Activated gamma-delta T cell treated with Interleukin-2 at 50 U/mL for 16 hours (primary cell): ENCODE results near the gene ZC3H12D.
"Not testable (repeated sequence)": the region's sequence is repeated elsewhere in the genome, so short reads cannot be mapped to it uniquely, and the experiment has no call there.

Experiments used
- DNase-seq: peaks from one replicate; pipeline ENCODE4 v3.0.0-alpha.2; 2020

The ZC3H12D gene

GRCh38 chr6:149457316-149457884 lies 27.4 kb downstream of the ZC3H12D start:
- DNase-seq, result no peak

GRCh38 chr6:149456311-149457021 lies 28.3 kb downstream of the ZC3H12D start:
- no peak for DNase-seq

GRCh38 chr6:149455031-149455732 lies 29.6 kb downstream of the ZC3H12D start:
- no peak for DNase-seq

DNA sequence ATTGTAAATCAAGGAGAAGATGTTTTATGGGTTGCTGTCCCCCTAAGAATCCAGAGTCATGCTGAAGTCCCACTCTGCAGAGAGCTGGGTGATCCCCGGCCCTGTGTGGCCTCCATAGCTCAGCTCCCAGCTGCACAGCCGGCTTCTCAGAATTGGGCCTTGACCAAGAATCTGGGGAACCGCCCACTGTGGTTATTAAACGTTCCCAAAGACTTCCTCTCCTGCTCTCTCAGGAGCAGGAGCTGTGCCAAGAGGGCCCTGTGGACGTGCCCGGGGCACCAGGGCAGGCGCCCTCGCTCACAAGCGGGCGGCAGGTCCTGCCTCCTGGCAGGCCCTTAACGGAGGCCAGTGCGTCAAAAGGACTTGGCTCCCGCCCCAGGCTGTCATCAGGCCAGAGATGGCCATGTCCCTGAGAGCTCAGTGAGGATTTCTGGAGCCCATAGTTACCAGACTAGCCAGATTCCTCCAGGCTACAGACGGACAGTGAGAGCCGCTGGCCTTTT lies 30.4 kb downstream of the ZC3H12D start:
- no peak for DNase-seq

- DNase-seq, result no peak
Measured at GRCh38 chr6:149453597-149454345, 31.0 kb downstream of the ZC3H12D start.

GRCh38 chr6:149452037-149452939 lies 32.5 kb downstream of the ZC3H12D start:
- no peak for DNase-seq

DNA sequence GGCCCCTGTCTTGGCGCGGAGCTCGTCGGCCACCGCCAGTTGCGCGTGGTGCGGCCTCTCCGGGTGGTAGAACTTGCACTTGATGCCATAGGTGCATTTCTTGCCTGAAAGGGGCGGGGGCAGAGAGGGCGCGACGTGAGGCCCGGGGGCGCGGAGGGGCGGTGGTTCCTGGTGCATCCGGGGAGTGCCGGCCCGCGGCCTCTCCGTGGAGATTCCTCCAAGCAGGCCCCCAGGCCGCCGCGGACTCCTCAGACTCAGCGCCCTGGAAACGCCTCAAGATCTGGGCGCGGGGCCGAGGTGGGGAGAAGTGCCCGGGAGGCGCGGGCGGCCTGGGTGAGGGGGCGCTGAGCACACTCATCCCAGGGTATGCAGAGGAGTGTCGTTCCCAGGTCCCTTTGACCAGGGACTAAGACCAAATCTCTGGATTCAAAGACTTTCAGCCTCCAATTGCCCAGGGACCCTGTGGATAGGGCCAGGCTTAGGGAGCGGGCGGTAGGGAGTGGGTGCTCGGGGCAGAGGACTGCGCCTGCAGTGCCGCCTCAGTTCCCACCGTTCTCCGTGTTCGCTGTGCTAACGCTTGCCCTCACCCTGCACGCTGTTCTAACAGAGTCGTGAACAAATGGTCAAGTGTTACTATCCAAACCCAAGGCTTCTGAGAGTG lies 33.3 kb downstream of the ZC3H12D start:
- DNase-seq, result peak; percentile 16

GRCh38 chr6:149450679-149451375 lies 34.0 kb downstream of the ZC3H12D start:
- DNase-seq, result no peak

DNA sequence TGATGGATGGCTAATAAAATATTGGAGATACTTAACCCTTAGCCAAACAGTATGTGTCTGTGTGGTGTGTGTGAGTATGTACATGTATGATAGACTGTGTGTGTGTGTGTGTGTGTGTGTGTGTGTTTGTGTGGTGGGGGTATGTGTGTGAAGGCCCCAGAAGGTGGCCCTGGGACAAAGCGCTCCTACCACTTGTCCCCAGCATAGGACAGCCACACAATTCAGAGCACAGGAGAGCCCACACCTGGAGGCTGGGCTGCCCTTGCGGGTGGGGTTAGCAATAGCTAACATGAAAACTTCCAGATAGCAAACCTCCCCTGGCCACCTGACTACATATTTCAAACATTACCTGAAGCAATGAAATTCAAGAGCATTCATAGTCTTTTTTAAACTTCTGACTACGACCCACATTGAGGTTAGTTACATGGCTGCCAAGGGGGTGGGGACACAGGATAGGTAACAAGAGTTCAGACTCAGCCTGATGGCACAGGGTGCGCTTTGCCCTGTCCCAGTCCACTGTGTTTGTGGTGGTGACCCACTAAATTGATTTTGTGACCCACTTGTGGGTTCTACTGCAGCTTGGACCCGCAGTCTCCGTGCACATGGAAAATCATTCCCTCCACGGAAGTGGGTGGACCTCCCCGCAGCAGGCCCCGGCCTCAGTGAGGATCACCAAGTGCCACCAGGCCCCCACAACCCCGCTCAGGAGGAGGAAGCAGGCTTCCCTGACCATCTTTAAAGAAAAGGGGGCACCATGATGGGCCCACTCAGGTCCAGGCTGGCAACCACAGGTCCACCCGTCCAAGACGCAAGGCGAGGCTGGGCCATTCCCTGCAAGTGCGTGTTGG lies 34.8 kb downstream of the ZC3H12D start:
- no peak for DNase-seq

GRCh38 chr6:149448821-149449453 lies 35.9 kb downstream of the ZC3H12D start:
- no peak for DNase-seq

- DNase-seq, result no peak
Measured at GRCh38 chr6:149446791-149447376, 37.9 kb downstream of the ZC3H12D start.

DNA sequence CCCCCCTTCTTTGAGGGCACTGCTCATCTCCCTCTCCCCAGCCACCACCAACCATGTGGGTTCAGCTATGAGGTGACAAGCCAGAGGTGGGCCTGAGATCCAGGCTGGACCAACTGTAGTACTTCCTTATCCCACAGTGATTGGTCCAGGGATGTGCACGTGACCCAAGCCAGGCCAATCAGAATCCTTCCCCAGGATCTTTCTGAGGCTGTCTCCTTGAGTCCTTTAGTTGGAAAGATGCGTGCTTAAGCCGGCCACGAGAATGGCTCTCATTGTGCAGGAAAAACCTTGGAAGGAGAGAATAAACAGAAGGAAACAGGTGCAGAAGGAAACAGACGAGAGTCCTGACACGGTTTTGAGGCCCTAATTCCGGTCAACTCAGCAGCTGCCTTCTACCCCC lies 39.2 kb downstream of the ZC3H12D start:
- no peak for DNase-seq

DNA sequence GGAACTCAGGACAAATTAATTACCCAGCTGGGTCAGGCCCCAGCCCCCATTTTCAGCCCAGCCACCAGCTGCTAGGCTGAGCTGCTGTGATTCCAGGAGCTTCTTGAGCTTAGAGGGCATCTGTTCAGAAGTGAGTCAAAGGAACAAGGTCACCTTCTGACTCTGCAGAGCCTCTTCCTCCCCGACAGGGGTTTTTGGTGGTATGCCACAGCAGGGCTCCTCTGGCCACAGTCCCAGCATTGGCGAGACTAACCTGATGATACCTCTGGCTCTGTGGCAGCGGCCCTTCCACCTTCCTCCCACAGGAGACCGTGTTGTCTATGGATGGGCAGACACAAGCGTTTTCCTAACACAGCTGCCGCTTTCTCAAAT lies 39.7 kb downstream of the ZC3H12D start:
- no peak for DNase-seq

GRCh38 chr6:149444360-149445094 lies 40.3 kb downstream of the ZC3H12D start:
- not testable (repeated sequence) for DNase-seq

- no peak for DNase-seq
Measured at GRCh38 chr6:149443411-149444181, 41.2 kb downstream of the ZC3H12D start.

- no peak for DNase-seq
Measured at GRCh38 chr6:149441740-149442139, 43.1 kb downstream of the ZC3H12D start.
